ENCODE data around the gene OPN4.

GRCh38 chr10:86632951-86633350, 21.4 kb upstream of the OPN4 start:
- TF ChIP-seq ZBTB7A (IDR thresholded peaks at IDR 0.05; ENCODE audit: low read depth) (no peak), RAD21 (IDR thresholded peaks at IDR 0.05; ENCODE audit: low read depth) (no peak), CREB1 (IDR thresholded peaks at IDR 0.05; ENCODE audit: low read depth) (no peak)
